A549 (cell line): Measurements from ENCODE around the gene SPDL1. TPM values are rescaled to one million over a fixed set of nuclear protein-coding genes. Genes with fewer than 3 reads are reported as not detected.

Experiments
- ATAC-seq, 2 experiments: fragments of 200-7000 bp in 1 of 2; fragments of >200 bp in 1 of 2; cut with Nextera tagmentation in 1 of 2; cut with Tn5 transposase in 1 of 2; 3 replicates each; pipeline versions ENCODE4 v1.8.0 to v1.9.1; 2018 to 2020; ENCODE audit warnings: mild to moderate bottlenecking in 1 of 2, moderate library complexity in 1 of 2
- CTCF ChIA-PET: fragments of 300-600 bp; sonication (Branson Sonifier 250); formaldehyde crosslinking; extraction: SDS; loops from one replicate; lab custom pipeline; 2021; ENCODE audit warnings: antibody characterized with exemption, inconsistent platforms; lab: Yijun Ruan, JAX
- POLR2A ChIA-PET: fragments of 350-600 bp; formaldehyde crosslinking; extraction: SDS; loops from one replicate; lab custom pipeline; 2021; ENCODE audit warnings: antibody characterized with exemption, inconsistent platforms; lab: Yijun Ruan, JAX
- DNase-seq, 2 experiments: peaks; one replicate each; pipeline versions ENCODE4 v3.0.0 to v3.0.0-alpha.2; 2011 to 2016; ENCODE audit warnings: low read depth in 1 of 2, low spot score in 1 of 2
- FAIRE-seq: peaks from 2 replicates; lab custom pipeline; 2011; peaks lifted over from hg19 to GRCh38; lab: Jason Lieb, UNC
- H3K27ac ChIP-seq, 2 experiments: fragments of >200 bp; sonication (Bioruptor Twin); formaldehyde crosslinking; 3 replicates each; pipeline ENCODE4 v1.5.1; 2016 to 2017
- H3K4me1 ChIP-seq: fragments of >200 bp; sonication (Bioruptor Twin); formaldehyde crosslinking; 3 replicates; pipeline ENCODE4 v1.6.1; 2016
- H3K4me2 ChIP-seq: fragments of >200 bp; sonication (Bioruptor Twin); formaldehyde crosslinking; 3 replicates; pipeline ENCODE4 v1.6.1; 2016
- H3K4me3 ChIP-seq: fragments of >200 bp; sonication (Bioruptor Twin); formaldehyde crosslinking; 3 replicates; pipeline ENCODE4 v1.5.1; 2016
- H3K9me3 ChIP-seq: fragments of >200 bp; sonication (Bioruptor Twin); formaldehyde crosslinking; 3 replicates; pipeline ENCODE4 v1.6.1; 2016
- BHLHE40 ChIP-seq: IDR thresholded peaks from 2 replicates; pipeline ENCODE4 v1.6.1; 2012; ENCODE audit warnings: low read depth, low read length, inconsistent platforms
- CBX8 ChIP-seq: fragments of 200-600 bp; sonication (generic); IDR thresholded peaks from 2 replicates; pipeline ENCODE4 v1.6.1; 2016
- CHD4 ChIP-seq: fragments of 200-600 bp; sonication (generic); IDR thresholded peaks from 2 replicates; pipeline ENCODE4 v1.6.1; 2016; ENCODE audit warnings: antibody characterized with exemption, mild to moderate bottlenecking, borderline replicate concordance
- E2F6 ChIP-seq: IDR thresholded peaks from 2 replicates; pipeline ENCODE4 v1.6.1; 2012; ENCODE audit warnings: low read depth, borderline replicate concordance
- EHMT2 ChIP-seq: fragments of 200-600 bp; sonication (generic); IDR thresholded peaks from 2 replicates; pipeline ENCODE4 v1.6.1; 2016; ENCODE audit warnings: antibody characterized with exemption, low read depth, mild to moderate bottlenecking, moderate library complexity
- FOXS1 ChIP-seq: fragments of 250-450 bp; sonication (Bioruptor Pico); IDR thresholded peaks from 2 replicates; pipeline ENCODE4 v1.5.0; 2020; ENCODE audit warnings: mild to moderate bottlenecking, moderate library complexity
- HOXA7 ChIP-seq: fragments of 250-450 bp; sonication (Bioruptor Pico); IDR thresholded peaks from 2 replicates; pipeline ENCODE4 v1.5.0; 2020; ENCODE audit warnings: mild to moderate bottlenecking, moderate library complexity
- KDM5A ChIP-seq: fragments of 200-600 bp; sonication (generic); IDR thresholded peaks from 2 replicates; pipeline ENCODE4 v1.6.1; 2016; ENCODE audit warnings: antibody characterized with exemption, mild to moderate bottlenecking
- MAFK ChIP-seq: fragments of 450-650 bp; IDR thresholded peaks from 2 replicates; pipeline ENCODE4 v1.6.1; 2014; ENCODE audit not compliant: partially characterized antibody
- NFE2L2 ChIP-seq: fragments of 150-350 bp; conservative IDR thresholded peaks from 2 replicates; pipeline ENCODE4 v1.6.1; 2014; ENCODE audit warnings: low read length
- NR3C1 ChIP-seq: fragments of >200 bp; sonication (Bioruptor Twin); formaldehyde crosslinking; IDR thresholded peaks from 3 replicates; pipeline ENCODE4 v1.6.1; 2017
- POLR2AphosphoS2 ChIP-seq: conservative IDR thresholded peaks from 2 replicates; pipeline ENCODE4 v1.6.1; 2012; ENCODE audit warnings: low read length, improper control_type of control experiment, inconsistent platforms
- RAD21 ChIP-seq, 2 experiments: fragments of >200 bp in 1 of 2; sonication (Bioruptor Twin) in 1 of 2; formaldehyde crosslinking in 1 of 2; IDR thresholded peaks in 1 of 2; conservative IDR thresholded peaks in 1 of 2; 2 replicates in 1 of 2; 3 replicates in 1 of 2; pipeline ENCODE4 v1.6.1; 2012 to 2018; ENCODE audit warnings: inconsistent platforms in 1 of 2
- RARB ChIP-seq: fragments of 250-450 bp; sonication (Bioruptor Pico); IDR thresholded peaks from 2 replicates; pipeline ENCODE4 v1.8.0; 2021; ENCODE audit warnings: mild to moderate bottlenecking, moderate library complexity
- REST ChIP-seq: fragments of 200-600 bp; sonication (generic); IDR thresholded peaks from 2 replicates; pipeline ENCODE4 v1.6.1; 2016; ENCODE audit warnings: antibody characterized with exemption, mild to moderate bottlenecking, moderate library complexity
- SMC3 ChIP-seq: fragments of >200 bp; sonication (Bioruptor Twin); formaldehyde crosslinking; IDR thresholded peaks from 3 replicates; pipeline ENCODE4 v1.6.1; 2018; ENCODE audit warnings: inconsistent platforms
- SREBF2 ChIP-seq: fragments of 450-650 bp; IDR thresholded peaks from 2 replicates; pipeline ENCODE4 v1.6.1; 2014; ENCODE audit warnings: mild to moderate bottlenecking, moderate library complexity
- ZC3H11A ChIP-seq: fragments of 450-650 bp; IDR thresholded peaks from 2 replicates; pipeline ENCODE4 v1.6.1; 2014; ENCODE audit warnings: antibody characterized with exemption, mild to moderate bottlenecking
- ZNF302 ChIP-seq: fragments of 250-450 bp; sonication (Bioruptor Pico); IDR thresholded peaks from 2 replicates; pipeline ENCODE4 v1.9.0; 2021; ENCODE audit warnings: inconsistent platforms, mild to moderate bottlenecking, moderate library complexity
- ZSCAN20 ChIP-seq: fragments of 250-450 bp; sonication (Bioruptor Pico); IDR thresholded peaks from 2 replicates; pipeline ENCODE4 v1.8.0; 2022; ENCODE audit warnings: mild to moderate bottlenecking, moderate library complexity
- WGBS: methylation state at CpG from one replicate; pipeline ENCODE4 v1.1.6; 2017; ENCODE audit errors: missing lambda C conversion rate; 5-methylcytosine and 5-hydroxymethylcytosine counted together
- polyA plus RNA-seq, 4 experiments: library from polyadenylated mRNA; depleted of rRNA in 3 of 4; stranded (reverse); fragments of >200 nt; fragmentation: RNase III in 1 of 4; extraction: RNeasy Plus Mini Kit Qiagen cat#74134 plus additional on column Dnase treatment in 1 of 4; gene quantifications; 2 replicates in 3 of 4; 3 replicates in 1 of 4; pipeline ENCODE4 v1.2.3, GENCODE V29; 2011 to 2017
- TF ChIP-seq, protein P1 (sequence below): IDR thresholded peaks from 2 replicates; pipeline ENCODE4 v1.6.1; 2012
- TF ChIP-seq, protein P2 (sequence below): fragments of 250-450 bp; sonication (Bioruptor Pico); IDR thresholded peaks from 2 replicates; pipeline ENCODE4 v1.5.0; 2021; ENCODE audit warnings: mild to moderate bottlenecking, moderate library complexity, borderline replicate concordance

SPDL1 gene
- polyA plus RNA-seq, 2 of the 4 experiments (the other 2 are of a cell fraction): 100 to 103 TPM

- no peak overlapping the region for H3K4me2 ChIP-seq
- ChIA-PET POLR2A (no interaction called here), CTCF (interaction anchor here (3.4 kb wide), 1 partner anchor 14 kb away, joined by 18 read pairs; no protein-coding TSS in a partner anchor)
- no peak overlapping the region for H3K27ac ChIP-seq
- WGBS: 27% methylated on average over 2 of the region's 2 CpGs
- H3K9me3 ChIP-seq: no peaks in the 10 kb centered on the region
- peak in 1 of 2 experiments; percentile 59; a peak in 2 of 6 replicates for ATAC-seq
- no peak for DNase-seq
- H3K4me3 ChIP-seq: no peak overlapping the region
- no peak for FAIRE-seq
- H3K4me1 ChIP-seq: no peaks in the 10 kb centered on the region
- TF ChIP-seq FOXS1 (CRISPR knock-in tag) (no peak), HOXA7 (CRISPR knock-in tag) (no peak), E2F6 (no peak), EHMT2 (peak; percentile 72), CHD4 (no peak), RARB (no peak), REST (peak; percentile 88), KDM5A (no peak)
- TF ChIP-seq, protein P1, sequence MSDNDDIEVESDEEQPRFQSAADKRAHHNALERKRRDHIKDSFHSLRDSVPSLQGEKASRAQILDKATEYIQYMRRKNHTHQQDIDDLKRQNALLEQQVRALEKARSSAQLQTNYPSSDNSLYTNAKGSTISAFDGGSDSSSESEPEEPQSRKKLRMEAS: no peak
- TF ChIP-seq, all 56 proteins: peak for 2
These were observed 16.5 kb upstream of the SPDL1 start for GRCh38 chr5:169567079-169567478.

DNA sequence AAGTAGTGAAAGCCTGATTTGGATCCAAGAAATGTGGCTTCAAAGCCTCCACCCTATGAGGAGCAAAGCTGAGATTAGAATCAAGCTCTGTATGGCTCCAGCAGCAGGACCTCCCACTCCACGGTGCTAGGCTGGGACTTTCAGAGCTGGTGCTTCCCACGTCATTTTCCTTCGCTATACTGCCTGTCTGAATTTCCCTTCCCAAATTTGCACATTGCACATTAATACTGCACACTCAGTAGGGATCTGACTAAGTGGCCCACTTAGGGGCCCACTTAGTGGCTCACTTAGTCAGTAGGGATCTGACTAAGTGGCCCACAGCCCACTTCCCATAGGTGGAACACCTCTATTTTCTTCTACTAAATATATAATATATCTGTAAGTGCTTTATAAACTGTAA lies 14.1 kb upstream of the SPDL1 start:
- H3K4me3 ChIP-seq: no peak overlapping the region
- 77% methylated on average over 3 of the region's 3 CpGs for WGBS
- no peak for FAIRE-seq
- no peak overlapping the region for H3K4me2 ChIP-seq
- CTCF ChIA-PET: interaction anchor here (0.8 to 3.4 kb wide), 6 partner anchors 8 to 863 kb away, joined by 3 to 18 read pairs (median 6); partner anchors contain the start of genes INSYN2B and SLIT3
- POLR2A ChIA-PET: no interaction called here
- no peak overlapping the region for H3K27ac ChIP-seq
- H3K9me3 ChIP-seq: no peaks in the 10 kb centered on the region
- TF ChIP-seq RAD21 (conservative IDR thresholded peaks at IDR 0.05 in 1 of 2, IDR thresholded peaks at IDR 0.05 in 1 of 2): no peak
- TF ChIP-seq, protein P2, sequence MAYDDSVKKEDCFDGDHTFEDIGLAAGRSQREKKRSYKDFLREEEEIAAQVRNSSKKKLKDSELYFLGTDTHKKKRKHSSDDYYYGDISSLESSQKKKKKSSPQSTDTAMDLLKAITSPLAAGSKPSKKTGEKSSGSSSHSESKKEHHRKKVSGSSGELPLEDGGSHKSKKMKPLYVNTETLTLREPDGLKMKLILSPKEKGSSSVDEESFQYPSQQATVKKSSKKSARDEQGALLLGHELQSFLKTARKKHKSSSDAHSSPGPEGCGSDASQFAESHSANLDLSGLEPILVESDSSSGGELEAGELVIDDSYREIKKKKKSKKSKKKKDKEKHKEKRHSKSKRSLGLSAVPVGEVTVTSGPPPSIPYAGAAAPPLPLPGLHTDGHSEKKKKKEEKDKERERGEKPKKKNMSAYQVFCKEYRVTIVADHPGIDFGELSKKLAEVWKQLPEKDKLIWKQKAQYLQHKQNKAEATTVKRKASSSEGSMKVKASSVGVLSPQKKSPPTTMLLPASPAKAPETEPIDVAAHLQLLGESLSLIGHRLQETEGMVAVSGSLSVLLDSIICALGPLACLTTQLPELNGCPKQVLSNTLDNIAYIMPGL: no peak
- no peak for TF ChIP-seq NFE2L2
- no peak for TF ChIP-seq HOXA7 (CRISPR knock-in tag)
- TF ChIP-seq MAFK: no peak
- TF ChIP-seq, protein P1: no peak
- no peak for TF ChIP-seq ZSCAN20
- TF ChIP-seq NR3C1: no peak
- TF ChIP-seq FOXS1 (CRISPR knock-in tag): no peak
- no peak for TF ChIP-seq CHD4
- TF ChIP-seq SREBF2: no peak
- TF ChIP-seq SMC3: no peak
- TF ChIP-seq BHLHE40: no peak
- TF ChIP-seq EHMT2: no peak
- TF ChIP-seq ZNF302: no peak
- no peak for TF ChIP-seq POLR2AphosphoS2
- no peak for TF ChIP-seq CBX8
- no peak for TF ChIP-seq ZC3H11A
- TF ChIP-seq, all 56 proteins: peak for 0
- H3K4me1 ChIP-seq: no peaks in the 10 kb centered on the region
- DNase-seq: no peak
- ATAC-seq: no peak
